ENCODE data around the gene GOSR2.

Gene GOSR2

GRCh38 chr17:46889992-46890564 is 32.9 kb upstream of the GOSR2 start:
- TF ChIP-seq CTCF (conservative IDR thresholded peaks at IDR 0.05; ENCODE audit: low read length) (no peak), EZH2phosphoT487 (IDR thresholded peaks at IDR 0.05; ENCODE audit: borderline replicate concordance) (no peak)
- H3K27me3 ChIP-seq (ENCODE audit: insufficient read depth, low read length, poor library complexity, severe bottlenecking) = no peaks in the 10 kb centered on the region
- H3K4me2 ChIP-seq (ENCODE audit: low read depth, low read length, poor library complexity, severe bottlenecking) = no peak overlapping the region

GRCh38 chr17:46890638-46891037 is 32.3 kb upstream of the GOSR2 start:
- Histone ChIP-seq H3K27me3 (ENCODE audit: insufficient read depth, low read length, poor library complexity, severe bottlenecking) (no peaks in the 10 kb centered on the region), H3K4me3 (ENCODE audit: low read length, poor library complexity, severe bottlenecking) (no peak overlapping the region), H3K9me3 (ENCODE audit: insufficient read depth, low read depth, low read length) (no peaks in the 10 kb centered on the region), H3F3A (ENCODE audit: low read depth) (no peaks in the 10 kb centered on the region), H3K4me1 (ENCODE audit: insufficient read depth, low read length, poor library complexity, severe bottlenecking) (peaks cover 15% of the 10 kb centered on the region), H3K79me2 (ENCODE audit: insufficient read depth, low read length) (no peaks in the 10 kb centered on the region), H4K20me1 (ENCODE audit: insufficient read depth, low read length, poor library complexity, severe bottlenecking) (no peaks in the 10 kb centered on the region), H2AFZ (ENCODE audit: low read length) (no peak overlapping the region), H3K36me3 (ENCODE audit: insufficient read depth, low read length) (no peaks in the 10 kb centered on the region), H3K9me2 (replicated peaks; ENCODE audit: low read depth, low read length) (no peaks in the 10 kb centered on the region), H3K9ac (ENCODE audit: low read depth, low read length, poor library complexity, severe bottlenecking) (no peak overlapping the region), H3K4me2 (ENCODE audit: low read depth, low read length, poor library complexity, severe bottlenecking) (no peak overlapping the region)
- TF ChIP-seq CTCF (conservative IDR thresholded peaks at IDR 0.05; ENCODE audit: low read length) (no peak), EZH2phosphoT487 (IDR thresholded peaks at IDR 0.05; ENCODE audit: borderline replicate concordance) (no peak)

More at GRCh38 chr17:46889992-46890564, 32.9 kb upstream of the GOSR2 start:
- Histone ChIP-seq H4K20me1 (ENCODE audit: insufficient read depth, low read length, poor library complexity, severe bottlenecking) (no peaks in the 10 kb centered on the region), H2AFZ (ENCODE audit: low read length) (no peak overlapping the region), H3K36me3 (ENCODE audit: insufficient read depth, low read length) (no peaks in the 10 kb centered on the region), H3K4me1 (ENCODE audit: insufficient read depth, low read length, poor library complexity, severe bottlenecking) (peaks cover 15% of the 10 kb centered on the region), H3K79me2 (ENCODE audit: insufficient read depth, low read length) (no peaks in the 10 kb centered on the region), H3K9me3 (ENCODE audit: insufficient read depth, low read depth, low read length) (no peaks in the 10 kb centered on the region), H3K4me3 (ENCODE audit: low read length, poor library complexity, severe bottlenecking) (no peak overlapping the region), H3F3A (ENCODE audit: low read depth) (no peaks in the 10 kb centered on the region), H3K9me2 (replicated peaks; ENCODE audit: low read depth, low read length) (no peaks in the 10 kb centered on the region), H3K9ac (ENCODE audit: low read depth, low read length, poor library complexity, severe bottlenecking) (no peak overlapping the region)

GRCh38 chr17:46892192-46892703 is 30.7 kb upstream of the GOSR2 start:
- no peak overlapping the region for H3K4me3 ChIP-seq (ENCODE audit: low read length, poor library complexity, severe bottlenecking)
- H3K36me3 ChIP-seq (ENCODE audit: insufficient read depth, low read length) = no peaks in the 10 kb centered on the region
- H3K4me1 ChIP-seq (ENCODE audit: insufficient read depth, low read length, poor library complexity, severe bottlenecking) = peaks cover 15% of the 10 kb centered on the region
- no peaks in the 10 kb centered on the region for H4K20me1 ChIP-seq (ENCODE audit: insufficient read depth, low read length, poor library complexity, severe bottlenecking)
- no peak overlapping the region for H3K4me2 ChIP-seq (ENCODE audit: low read depth, low read length, poor library complexity, severe bottlenecking)
- no peaks in the 10 kb centered on the region for H3K9me2 ChIP-seq (replicated peaks; ENCODE audit: low read depth, low read length)
- no peak overlapping the region for H2AFZ ChIP-seq (ENCODE audit: low read length)
- H3F3A ChIP-seq (ENCODE audit: low read depth) = no peaks in the 10 kb centered on the region
- no peaks in the 10 kb centered on the region for H3K9me3 ChIP-seq (ENCODE audit: insufficient read depth, low read depth, low read length)
- H3K9ac ChIP-seq (ENCODE audit: low read depth, low read length, poor library complexity, severe bottlenecking) = no peak overlapping the region
- H3K79me2 ChIP-seq (ENCODE audit: insufficient read depth, low read length) = no peaks in the 10 kb centered on the region
- TF ChIP-seq CTCF (conservative IDR thresholded peaks at IDR 0.05; ENCODE audit: low read length) (no peak), EZH2phosphoT487 (IDR thresholded peaks at IDR 0.05; ENCODE audit: borderline replicate concordance) (no peak)
- H3K27me3 ChIP-seq (ENCODE audit: insufficient read depth, low read length, poor library complexity, severe bottlenecking) = no peaks in the 10 kb centered on the region
